Muscle layer of duodenum (tissue), 2 donors: Measurements from ENCODE around the gene RARG.

ENCODE experiments used
- H3K27ac ChIP-seq: one replicate; pipeline ENCODE4 v1.7.0; 2013; ENCODE audit warnings: mild to moderate bottlenecking, low read length
- H3K27me3 ChIP-seq: one replicate; pipeline ENCODE4 v1.7.0; 2013; ENCODE audit warnings: low read depth, mild to moderate bottlenecking, control low read depth, low read length
- H3K36me3 ChIP-seq, 2 donors: one replicate each; pipeline ENCODE4 v1.7.0; 2013; ENCODE audit warnings: low read length in 2 of 2, control low read depth in 1 of 2, mild to moderate bottlenecking in 1 of 2; ENCODE audit not compliant: insufficient read depth in 2 of 2, control insufficient read depth in 1 of 2
- H3K4me1 ChIP-seq, 2 donors: one replicate each; pipeline ENCODE4 v1.7.0; 2013; ENCODE audit warnings: low read length in 2 of 2, mild to moderate bottlenecking in 2 of 2, control low read depth in 1 of 2, moderate library complexity in 1 of 2; ENCODE audit not compliant: insufficient read depth in 2 of 2, control insufficient read depth in 1 of 2
- H3K4me3 ChIP-seq, 2 donors: one replicate each; pipeline ENCODE4 v1.7.0; 2013; ENCODE audit warnings: low read length in 2 of 2, low read depth in 1 of 2, mild to moderate bottlenecking in 1 of 2
- H3K9me3 ChIP-seq, 2 donors: one replicate each; pipeline ENCODE4 v1.7.0; 2013; ENCODE audit warnings: low read length in 2 of 2, control low read depth in 1 of 2, mild to moderate bottlenecking in 1 of 2; ENCODE audit not compliant: control insufficient read depth in 1 of 2
- donor health status: healthy.

RARG gene

DNA sequence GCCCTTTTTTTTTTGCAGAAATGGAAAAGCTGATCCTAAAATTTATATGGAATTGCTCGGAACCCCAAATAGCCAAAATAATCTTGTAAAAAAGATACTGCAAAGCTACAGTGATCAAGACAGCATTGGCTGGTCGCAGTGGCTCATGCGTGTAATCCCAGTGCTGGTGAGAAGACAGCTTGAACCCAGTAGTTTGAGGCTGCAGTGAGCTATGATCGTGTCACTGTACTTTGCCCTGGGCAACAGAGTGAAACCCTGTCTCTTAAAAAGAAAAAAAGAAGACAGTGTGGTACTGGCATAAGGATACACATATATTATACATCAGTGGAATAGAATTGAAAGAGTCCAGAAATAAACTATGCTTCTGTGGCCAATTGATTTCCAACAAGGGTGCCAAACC lies 30.4 kb downstream of the RARG start:
- Histone ChIP-seq H3K4me3 (no peak overlapping the region), H3K36me3 (no peaks in the 10 kb centered on the region), H3K9me3 (no peaks in the 10 kb centered on the region), H3K4me1 (peaks cover 0 to 11% of the 10 kb centered on the region in 2 donors), H3K27ac (no peak overlapping the region), H3K27me3 (no peaks in the 10 kb centered on the region)

GRCh38 chr12:53201177-53201541 lies 30.9 kb downstream of the RARG start:
- no peaks in the 10 kb centered on the region for H3K27me3 ChIP-seq
- H3K4me1 ChIP-seq = peaks cover 0 to 11% of the 10 kb centered on the region in 2 donors
- no peaks in the 10 kb centered on the region for H3K9me3 ChIP-seq
- H3K36me3 ChIP-seq = no peaks in the 10 kb centered on the region
- no peak overlapping the region for H3K27ac ChIP-seq
- H3K4me3 ChIP-seq = no peak overlapping the region

GRCh38 chr12:53200458-53201176 lies 31.4 kb downstream of the RARG start:
- no peak overlapping the region for H3K27ac ChIP-seq
- no peak overlapping the region for H3K4me3 ChIP-seq
- H3K36me3 ChIP-seq = no peaks in the 10 kb centered on the region
- H3K9me3 ChIP-seq = no peaks in the 10 kb centered on the region
- peaks cover 0 to 11% of the 10 kb centered on the region in 2 donors for H3K4me1 ChIP-seq
- no peaks in the 10 kb centered on the region for H3K27me3 ChIP-seq

GRCh38 chr12:53200107-53200457 lies 31.9 kb downstream of the RARG start:
- no peak overlapping the region for H3K27ac ChIP-seq
- no peaks in the 10 kb centered on the region for H3K36me3 ChIP-seq
- no peaks in the 10 kb centered on the region for H3K27me3 ChIP-seq
- H3K9me3 ChIP-seq = no peaks in the 10 kb centered on the region
- no peak overlapping the region for H3K4me3 ChIP-seq
- peaks cover 0 to 11% of the 10 kb centered on the region in 2 donors for H3K4me1 ChIP-seq

- Histone ChIP-seq H3K27me3 (no peaks in the 10 kb centered on the region), H3K9me3 (no peaks in the 10 kb centered on the region), H3K36me3 (no peaks in the 10 kb centered on the region), H3K27ac (no peak overlapping the region), H3K4me3 (no peak overlapping the region), H3K4me1 (peaks cover 0 to 11% of the 10 kb centered on the region in 2 donors)
Measured at GRCh38 chr12:53199700-53200099, 32.3 kb downstream of the RARG start.

GRCh38 chr12:53198486-53199110 lies 33.4 kb downstream of the RARG start:
- H3K36me3 ChIP-seq = no peaks in the 10 kb centered on the region
- peak overlapping the region in 1 of 2 donors; percentile 47 for H3K4me3 ChIP-seq
- H3K4me1 ChIP-seq = peaks cover 0 to 11% of the 10 kb centered on the region in 2 donors
- H3K27ac ChIP-seq = no peak overlapping the region
- no peaks in the 10 kb centered on the region for H3K27me3 ChIP-seq
- H3K9me3 ChIP-seq = no peaks in the 10 kb centered on the region

GRCh38 chr12:53197011-53197640 lies 34.9 kb downstream of the RARG start:
- H3K4me1 ChIP-seq = peaks cover 0 to 11% of the 10 kb centered on the region in 2 donors
- H3K36me3 ChIP-seq = no peaks in the 10 kb centered on the region
- H3K4me3 ChIP-seq = peak overlapping the region in 1 of 2 donors; percentile 47
- no peaks in the 10 kb centered on the region for H3K27me3 ChIP-seq
- H3K27ac ChIP-seq = no peak overlapping the region
- no peaks in the 10 kb centered on the region for H3K9me3 ChIP-seq

DNA sequence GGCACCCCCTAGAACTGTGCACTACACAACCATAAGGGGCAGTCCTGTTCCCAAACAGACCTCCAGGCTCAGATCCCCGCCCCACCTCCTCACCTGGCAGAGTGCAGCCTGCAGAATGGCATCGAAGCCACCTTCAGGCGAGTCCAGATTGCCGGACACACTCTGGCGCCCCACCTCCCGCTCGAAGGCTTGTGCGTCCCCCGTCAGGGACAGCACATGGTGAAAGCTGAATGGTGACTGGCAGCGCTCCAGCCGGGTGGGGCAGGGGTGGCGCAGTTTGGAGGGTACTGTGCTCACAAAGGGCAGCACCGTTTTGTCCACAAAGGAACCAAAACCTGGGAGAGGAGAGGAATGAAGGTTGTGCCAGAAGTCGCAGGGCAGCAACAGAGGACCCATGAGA lies 35.5 kb downstream of the RARG start:
- H3K36me3 ChIP-seq = no peaks in the 10 kb centered on the region
- H3K9me3 ChIP-seq = no peaks in the 10 kb centered on the region
- H3K27ac ChIP-seq = no peak overlapping the region
- peaks cover 0 to 11% of the 10 kb centered on the region in 2 donors for H3K4me1 ChIP-seq
- no peak overlapping the region for H3K4me3 ChIP-seq
- no peaks in the 10 kb centered on the region for H3K27me3 ChIP-seq

- Histone ChIP-seq H3K9me3 (no peaks in the 10 kb centered on the region), H3K4me3 (no peak overlapping the region), H3K36me3 (peaks cover 0 to 6% of the 10 kb centered on the region in 2 donors), H3K27me3 (no peaks in the 10 kb centered on the region), H3K27ac (no peak overlapping the region), H3K4me1 (peaks cover 0 to 11% of the 10 kb centered on the region in 2 donors)
Measured at GRCh38 chr12:53195516-53196420, 36.2 kb downstream of the RARG start.

DNA sequence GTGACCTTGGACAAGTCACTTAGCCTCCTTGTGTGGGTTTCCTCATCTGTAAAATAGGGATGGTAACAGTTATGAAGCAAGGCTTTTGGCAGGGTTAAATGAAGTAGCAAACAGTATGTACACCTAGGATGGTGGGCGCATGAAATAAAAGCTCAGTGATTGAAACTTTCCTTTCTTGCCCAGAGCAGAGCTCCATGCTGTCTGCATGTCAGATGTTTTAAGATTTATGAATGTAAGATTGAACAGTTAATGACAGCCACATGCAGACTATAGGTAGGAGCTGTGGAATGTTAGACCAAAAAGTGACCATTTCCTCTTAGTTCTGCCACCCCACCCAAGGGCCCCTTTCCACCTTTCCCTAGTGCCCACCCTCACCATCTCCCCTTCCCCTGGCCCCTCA lies 37.0 kb downstream of the RARG start:
- H3K4me3 ChIP-seq = no peak overlapping the region
- no peaks in the 10 kb centered on the region for H3K27me3 ChIP-seq
- H3K4me1 ChIP-seq = peaks cover 0 to 16% of the 10 kb centered on the region in 2 donors
- H3K36me3 ChIP-seq = peaks cover 0 to 6% of the 10 kb centered on the region in 2 donors
- no peak overlapping the region for H3K27ac ChIP-seq
- H3K9me3 ChIP-seq = no peaks in the 10 kb centered on the region
